HG03354 (cell line): ENCODE data around the gene NSF.
"Not testable (repeated sequence)": the region's sequence is repeated elsewhere in the genome, so short reads cannot be mapped to it uniquely, and the experiment has no call there.

Experiments used
- ATAC-seq: cut with Tn5 transposase; IDR thresholded peaks from one replicate; pipeline ENCODE4 v1.9.1; 2021; ENCODE audit warnings: mild to moderate bottlenecking; ENCODE audit not compliant: unreplicated experiment, poor library complexity, severe bottlenecking

NSF gene

DNA sequence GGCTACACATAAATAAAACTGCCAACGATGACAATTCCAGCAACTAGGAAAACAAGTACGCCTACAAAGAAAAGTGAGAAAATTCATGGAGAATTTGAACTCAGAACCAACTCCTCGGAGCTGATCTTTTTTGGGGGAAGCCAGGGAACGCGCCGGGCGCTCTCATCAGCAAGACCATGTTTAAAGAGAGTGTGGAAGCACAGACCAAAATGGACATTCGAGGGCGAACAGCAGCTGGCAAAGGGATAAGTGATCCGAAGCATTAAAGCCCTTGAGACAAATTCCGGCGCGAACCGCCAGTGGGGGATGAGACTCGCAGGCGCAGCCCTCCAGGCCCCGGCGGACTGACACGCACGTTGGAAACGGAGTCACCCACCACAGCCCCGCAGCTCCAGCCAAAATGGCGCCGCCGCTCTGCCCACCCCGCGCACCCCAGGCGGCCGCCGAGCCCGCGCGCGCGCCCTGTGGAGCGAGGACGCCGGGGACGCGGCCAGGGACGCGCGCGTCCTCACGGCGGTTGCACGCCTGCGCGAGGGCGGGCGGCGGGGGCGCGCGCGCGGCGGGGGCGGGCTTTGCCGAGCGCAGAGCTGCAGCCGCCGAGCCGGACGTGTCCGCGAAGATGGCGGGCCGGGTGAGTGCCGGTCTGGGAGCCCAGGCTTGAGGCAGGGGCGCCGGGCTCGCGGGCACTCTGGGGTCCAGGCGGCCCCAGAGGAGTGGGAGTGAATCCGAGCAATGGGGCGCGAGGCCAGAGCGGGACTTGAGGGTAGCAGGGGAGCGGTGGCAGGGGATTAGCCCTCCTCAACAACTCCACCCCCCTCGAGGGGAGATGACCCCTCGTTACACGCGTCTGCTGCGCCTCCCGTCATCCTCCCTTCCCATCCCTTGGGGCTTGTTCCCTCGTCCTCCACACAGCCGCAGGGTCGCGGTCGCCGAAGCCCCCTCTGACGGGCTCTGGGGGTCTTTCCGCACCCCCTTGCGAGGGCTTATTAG lies at the start of gene NSF:
TSS of gene NSF (plus strand) at position 513 of the 990 bp plus-strand sequence. CDS start at position 620, 107 bp downstream.
- peak; percentile 79 for ATAC-seq

DNA sequence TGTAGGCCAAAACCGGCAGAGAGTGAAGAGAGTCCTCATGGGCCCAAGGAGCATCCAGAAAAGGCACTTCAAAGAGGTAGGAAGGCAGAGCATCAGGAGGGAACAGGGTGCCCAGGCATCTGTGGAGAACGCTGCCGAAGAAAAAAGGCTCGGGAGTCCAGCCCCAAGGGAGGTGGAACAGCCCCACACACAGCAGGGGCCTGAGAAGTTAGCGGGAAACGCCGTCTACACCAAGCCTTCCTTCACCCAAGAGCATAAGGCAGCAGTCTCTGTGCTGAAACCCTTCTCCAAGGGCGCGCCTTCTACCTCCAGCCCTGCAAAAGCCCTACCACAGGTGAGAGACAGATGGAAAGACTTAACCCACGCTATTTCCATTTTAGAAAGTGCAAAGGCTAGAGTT lies 41.9 kb upstream of the NSF start:
- not testable (repeated sequence) for ATAC-seq

DNA sequence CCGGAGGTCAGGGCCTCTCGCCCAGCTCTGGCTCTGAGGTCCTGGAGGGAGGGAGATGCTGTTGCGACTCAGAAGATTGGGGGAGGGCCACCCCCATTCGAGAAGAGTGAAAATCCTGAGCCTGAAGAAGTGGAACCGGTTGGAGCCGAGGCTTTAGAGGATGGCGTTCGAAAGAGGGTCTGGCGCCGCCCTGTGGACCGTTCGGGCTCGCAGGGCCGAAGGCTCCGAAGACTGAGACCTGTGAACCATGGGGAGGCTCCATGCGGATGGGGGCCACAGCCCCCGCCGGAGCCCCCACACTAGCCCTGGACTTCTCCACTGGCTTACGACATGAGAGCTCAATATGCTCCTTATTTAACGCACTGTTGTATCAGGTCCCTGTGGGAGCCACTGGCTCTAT lies 31.3 kb upstream of the NSF start:
- not testable (repeated sequence) for ATAC-seq

DNA sequence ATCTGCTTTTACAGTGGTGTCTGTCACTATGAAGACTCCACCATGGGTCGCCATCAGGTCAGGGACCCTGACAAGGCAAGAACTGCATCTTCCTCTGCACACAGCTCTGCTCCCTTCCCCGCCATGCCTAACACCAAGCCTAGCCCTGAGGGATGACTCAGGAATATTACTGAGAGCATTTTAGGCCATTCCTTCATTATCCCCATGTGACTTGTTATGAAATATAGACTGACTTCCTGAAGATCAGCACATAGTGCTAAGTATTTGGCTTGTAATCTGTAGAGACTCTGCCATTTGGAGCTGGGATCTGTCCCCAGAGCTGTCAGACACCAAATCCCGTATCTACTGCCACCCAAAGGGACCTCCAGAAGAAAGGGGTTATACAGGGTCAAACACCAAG lies 30.4 kb upstream of the NSF start:
- ATAC-seq, result not testable (repeated sequence)

DNA sequence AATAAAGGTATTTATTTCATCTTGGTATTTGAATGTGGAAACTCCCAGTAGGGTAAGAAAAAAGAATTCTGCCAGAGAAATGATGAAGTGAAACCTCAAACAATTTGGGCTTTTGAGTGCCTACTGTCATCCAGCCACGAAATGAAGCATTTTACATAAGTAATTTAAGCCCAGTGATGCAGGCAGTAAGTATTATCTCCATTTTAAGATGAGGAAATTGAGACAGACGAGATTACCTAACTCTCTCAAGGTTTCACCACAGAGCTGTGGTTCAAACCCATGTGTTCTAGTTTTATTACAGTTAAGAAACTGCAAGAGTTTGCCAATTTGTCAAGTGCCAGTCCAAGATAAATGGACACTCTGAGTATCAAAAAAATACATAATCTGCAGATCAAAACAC lies 24.2 kb upstream of the NSF start:
- ATAC-seq, result not testable (repeated sequence)

DNA sequence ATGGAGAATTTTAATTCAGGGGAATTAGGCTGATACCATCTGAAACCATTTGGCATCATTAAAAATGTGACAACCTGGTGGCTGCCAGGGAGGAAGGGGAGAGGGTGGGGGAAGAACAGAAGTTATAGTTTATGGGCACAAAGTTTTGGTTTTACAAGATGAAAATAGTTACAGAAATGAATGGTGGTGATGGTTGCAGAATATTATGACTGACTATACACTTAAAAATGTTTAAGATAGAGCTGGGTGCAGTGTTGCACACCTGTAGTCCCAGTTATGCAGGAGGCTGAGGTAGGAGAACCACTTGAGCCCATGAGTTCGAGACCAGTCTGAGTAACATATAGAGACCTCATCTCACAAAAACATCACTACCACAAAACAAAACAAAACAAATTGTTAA lies 23.5 kb upstream of the NSF start:
- ATAC-seq, result not testable (repeated sequence)

DNA sequence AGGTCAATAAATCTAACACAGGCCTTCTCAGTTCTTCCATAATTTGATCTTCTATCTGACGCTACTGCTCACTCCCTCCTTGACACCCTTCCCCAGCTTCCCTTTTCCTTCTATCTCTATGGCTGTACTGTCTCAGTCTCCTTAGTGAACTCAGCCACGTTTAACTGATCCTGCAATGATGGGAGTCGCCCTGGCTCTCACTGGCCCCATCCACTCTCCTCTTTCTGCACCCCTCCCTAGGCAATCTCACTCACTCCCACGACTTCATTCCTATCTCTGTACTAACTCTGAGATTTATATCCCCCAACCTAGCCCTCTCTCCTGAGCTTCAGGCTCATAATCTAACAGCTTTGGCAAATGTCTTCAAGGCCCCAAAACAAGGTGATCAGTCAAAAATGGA lies 18.7 kb upstream of the NSF start:
- ATAC-seq, result not testable (repeated sequence)

DNA sequence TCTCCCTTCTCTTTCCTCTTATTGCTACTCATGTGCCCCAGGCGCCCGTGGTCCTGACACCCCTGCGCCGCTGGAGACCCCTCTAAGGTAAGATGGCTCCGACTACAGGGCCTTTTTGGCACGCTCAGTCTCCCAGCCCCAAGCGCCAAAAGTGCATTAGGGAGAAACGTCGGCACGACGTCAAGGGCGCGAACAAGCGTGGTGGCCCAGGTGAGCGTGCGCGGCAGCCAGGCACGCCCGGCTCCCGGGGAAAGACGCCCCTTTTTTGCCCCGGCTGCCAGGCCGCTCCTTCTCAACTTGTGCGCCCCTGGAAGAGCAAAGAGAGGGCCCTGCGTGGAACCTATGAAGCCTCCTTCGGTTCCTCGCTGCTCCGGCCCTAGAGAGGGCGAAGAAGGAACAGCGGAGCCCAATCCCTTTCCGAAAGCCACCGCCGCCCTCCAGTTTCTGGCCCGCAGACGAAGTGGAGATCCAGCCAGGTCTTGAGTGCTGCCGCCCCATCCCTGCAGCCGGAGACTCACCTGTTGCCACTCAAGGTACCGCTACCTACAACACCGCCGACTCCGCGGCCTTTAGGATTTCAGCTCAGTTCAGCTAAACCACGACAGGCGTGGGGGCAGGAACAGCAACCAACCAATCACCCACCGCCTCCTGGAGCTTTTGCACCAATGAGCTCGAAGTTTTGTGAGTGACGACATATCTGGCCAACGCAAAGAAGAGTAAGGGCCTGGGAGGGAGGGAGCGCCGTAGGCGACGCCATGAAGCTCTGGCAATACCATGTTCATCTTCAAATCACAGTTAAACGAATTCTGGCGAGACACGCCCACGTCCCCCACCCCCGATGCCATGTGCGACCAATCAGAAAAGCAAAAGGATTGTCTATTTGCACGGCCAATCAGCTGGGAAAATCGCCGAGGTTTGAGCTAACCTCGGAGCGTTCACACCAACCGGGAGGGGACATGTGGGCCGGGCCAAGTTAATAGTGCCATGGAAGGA lies 11.1 kb upstream of the NSF start, which contains the start of gene ARL17A:
TSS of gene ARL17A (minus strand) at position 609 of the 993 bp plus-strand sequence. CDS start 3,369 bp downstream, outside the sequence.
- ATAC-seq, result peak; percentile 93

DNA sequence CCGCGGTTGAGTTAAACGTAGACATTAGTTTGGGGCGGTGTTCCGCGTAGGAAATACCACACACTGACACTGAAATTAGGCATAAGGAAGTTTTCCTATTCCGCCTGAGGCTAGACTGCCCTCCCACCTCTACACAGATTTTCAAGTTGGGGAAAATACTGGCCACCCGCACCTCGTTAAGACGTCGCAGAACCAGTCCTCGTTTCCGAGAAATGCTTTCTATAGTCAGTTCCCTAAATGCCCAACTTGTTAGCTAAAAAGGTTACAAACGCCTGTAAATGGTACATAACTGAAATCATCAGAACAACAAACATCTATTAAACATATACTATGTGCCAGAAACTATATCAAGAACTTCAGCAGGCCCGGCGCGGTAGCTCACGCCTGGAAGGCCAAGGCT lies 10.4 kb upstream of the NSF start:
- ATAC-seq, result peak; percentile 5

DNA sequence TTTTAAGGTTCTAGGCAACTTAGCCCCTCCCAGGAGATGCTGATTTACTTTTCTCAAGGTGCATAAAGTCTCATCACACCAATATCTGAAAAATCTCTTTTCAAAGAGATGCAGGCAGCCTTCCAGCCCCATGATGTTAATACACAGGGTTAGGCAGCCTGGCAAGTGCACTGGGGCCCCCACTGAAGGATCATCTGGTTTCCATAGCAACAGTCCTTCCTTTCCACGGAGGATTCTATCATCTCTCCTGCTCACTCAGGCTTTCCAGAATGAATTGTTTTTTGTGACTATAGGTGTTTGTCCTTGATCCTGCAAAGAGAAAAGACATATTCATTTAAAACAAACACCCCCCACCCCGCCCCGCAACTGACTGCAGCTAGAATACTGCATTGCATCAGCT lies 5.0 kb upstream of the NSF start:
- not testable (repeated sequence) for ATAC-seq

DNA sequence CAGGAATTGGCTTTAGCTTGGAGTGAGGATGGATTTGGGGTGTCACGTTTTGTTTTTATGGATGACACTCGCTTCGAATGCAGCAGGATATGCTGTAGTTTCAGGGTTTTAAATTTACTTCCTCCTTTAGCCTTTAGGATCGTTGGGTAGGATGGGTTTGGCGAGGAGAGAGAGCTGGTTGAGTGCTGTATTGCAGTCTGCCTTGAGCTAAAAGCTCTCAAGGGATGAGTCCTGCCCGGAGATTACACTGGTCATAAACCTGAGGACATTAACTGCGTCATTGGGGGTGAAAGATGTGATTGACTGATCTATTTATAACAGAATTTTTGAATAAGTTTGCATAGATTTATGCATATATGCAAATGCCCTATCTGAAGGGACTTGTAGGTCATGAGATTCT lies 863 bp downstream of the NSF start:
- ATAC-seq, result peak; percentile 60

DNA sequence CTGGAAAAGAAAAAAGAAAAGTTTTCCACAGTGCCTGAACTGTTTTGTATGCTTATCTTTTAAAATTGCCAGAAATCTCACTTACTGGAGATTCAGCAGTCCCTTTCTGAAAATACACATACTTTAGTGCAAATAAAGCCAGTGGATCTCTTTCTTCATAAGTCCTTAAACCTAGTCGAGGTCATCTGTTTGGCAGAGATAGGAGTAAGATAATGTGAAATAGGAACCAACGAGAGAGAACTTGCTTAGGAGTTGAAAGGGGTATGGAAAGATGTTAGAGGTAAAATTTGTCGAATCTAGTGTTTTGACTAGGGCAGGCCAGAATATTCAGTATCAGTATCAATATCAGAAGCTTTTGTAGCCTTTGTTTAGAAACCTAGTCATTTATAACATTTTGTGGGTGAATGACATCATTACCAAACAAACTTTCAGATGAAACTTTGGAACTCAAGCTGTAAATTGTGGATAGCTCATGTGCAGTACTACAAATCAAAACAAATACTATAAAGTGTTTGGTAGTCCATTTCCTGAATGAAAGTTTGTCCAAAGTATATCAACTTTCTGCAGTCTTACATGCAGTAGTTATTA lies 8.0 kb downstream of the NSF start:
- ATAC-seq, result peak; percentile 55

DNA sequence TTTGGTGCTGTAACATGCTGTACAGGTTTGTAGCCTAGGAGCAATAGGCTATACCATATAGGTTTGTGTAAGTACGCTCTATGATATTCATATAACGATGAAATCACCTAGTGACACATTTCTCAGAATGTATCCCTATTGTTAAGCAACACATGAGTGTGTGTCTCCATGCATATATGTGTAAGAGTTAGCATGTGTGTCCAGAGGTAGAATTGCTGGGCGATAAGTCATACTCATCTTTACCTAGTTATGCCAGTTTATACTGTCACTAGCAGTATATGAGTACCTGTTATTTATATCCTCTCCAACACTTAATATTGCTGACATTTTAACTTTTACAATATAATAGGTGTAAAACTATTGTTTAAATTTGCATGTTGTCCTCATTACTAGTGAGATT lies 10.3 kb downstream of the NSF start:
- ATAC-seq, result not testable (repeated sequence)

DNA sequence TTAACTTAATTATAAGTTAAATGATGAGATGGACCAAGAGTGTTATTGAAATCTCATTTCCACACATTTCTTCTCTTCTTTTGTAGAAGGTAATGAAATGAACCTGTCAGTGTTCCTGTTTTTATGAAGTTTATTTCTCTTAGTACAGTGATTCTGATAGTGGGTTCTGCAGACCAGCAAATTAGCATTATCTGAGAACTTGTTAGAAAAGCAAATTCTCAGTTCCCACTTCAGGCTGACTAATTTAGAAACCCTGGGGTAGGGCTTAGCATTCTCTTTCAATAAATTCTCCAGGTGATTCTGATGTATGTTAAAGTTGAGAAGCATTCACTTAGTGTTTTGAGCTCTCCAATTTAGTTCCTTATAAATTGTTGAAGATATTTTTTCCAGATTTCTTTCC lies 12.7 kb downstream of the NSF start:
- ATAC-seq, result peak; percentile 93

DNA sequence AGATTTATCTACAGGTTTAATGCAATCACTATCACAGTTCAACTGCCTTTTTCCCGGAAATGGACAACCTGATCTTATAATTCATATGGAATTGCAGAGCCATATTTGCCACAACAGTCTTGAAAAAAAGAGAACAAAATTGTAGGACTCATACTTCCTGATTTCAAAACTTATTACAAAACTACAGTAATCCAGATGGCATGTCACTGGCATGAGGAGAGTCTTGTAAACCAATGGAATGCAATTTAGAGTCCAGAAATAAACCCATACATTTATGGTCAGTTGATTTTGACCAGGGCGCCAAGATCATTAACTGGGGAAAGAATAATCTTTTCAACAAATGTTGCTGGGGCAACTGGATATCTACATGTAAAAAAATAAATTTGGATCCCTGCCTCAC lies 20.8 kb downstream of the NSF start:
- not testable (repeated sequence) for ATAC-seq

DNA sequence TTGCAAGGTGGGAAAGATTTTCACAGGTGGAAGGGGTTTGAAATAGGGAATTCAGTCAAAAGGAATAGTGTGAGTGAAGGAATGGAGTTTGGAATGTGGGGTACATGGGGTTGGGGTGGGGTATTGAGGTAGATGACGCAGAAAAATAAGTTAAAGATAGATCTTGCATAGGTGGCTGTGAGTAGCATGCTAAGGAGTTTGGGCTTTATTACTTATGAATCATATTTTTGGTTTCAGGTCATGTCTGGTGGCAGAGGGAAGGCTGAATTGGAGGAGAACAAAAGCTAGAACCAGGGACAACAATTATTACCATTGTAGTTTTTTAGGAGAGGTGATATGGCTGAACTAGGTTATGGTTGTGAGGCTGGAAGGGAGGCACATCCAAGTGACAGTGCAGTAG lies 23.4 kb downstream of the NSF start:
- ATAC-seq, result not testable (repeated sequence)

DNA sequence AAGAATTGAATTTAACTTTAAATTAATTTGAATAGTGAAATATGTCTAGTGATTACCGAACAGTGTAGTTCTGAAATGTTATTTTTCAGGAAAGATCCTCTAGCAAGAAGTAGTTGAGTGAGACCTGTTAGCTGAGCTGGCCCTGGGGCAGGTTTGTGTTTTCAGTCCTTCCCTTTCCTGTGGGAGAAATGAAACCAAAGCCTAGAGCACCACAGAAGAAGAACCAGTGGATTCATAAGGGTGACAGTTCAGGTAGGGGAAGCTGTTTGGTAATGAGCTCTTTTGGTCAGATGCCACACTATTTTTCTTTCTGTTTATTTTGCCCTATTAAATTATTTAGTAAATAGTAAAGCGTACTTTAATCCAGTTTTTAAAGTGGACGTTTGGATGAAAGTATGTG lies 26.7 kb downstream of the NSF start:
- not testable (repeated sequence) for ATAC-seq

DNA sequence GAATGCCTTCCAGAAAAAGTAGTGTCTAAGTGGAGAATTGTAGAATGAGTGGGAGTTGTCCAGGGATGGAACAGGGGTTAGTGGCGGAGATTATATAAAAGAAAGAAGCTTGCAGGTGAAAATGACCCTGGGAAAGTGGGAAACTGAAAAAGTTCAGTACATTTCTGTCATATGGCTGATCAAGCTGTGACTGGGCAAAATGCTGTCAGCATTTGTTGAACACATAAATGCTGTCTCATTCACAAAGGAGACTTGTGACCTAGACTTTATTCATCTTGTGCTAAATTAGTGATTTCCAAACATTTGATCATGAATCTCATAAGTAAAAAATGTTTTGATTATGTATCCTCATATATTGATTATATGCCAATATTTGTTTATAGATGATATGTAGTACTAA lies 28.5 kb downstream of the NSF start:
- ATAC-seq, result not testable (repeated sequence)

DNA sequence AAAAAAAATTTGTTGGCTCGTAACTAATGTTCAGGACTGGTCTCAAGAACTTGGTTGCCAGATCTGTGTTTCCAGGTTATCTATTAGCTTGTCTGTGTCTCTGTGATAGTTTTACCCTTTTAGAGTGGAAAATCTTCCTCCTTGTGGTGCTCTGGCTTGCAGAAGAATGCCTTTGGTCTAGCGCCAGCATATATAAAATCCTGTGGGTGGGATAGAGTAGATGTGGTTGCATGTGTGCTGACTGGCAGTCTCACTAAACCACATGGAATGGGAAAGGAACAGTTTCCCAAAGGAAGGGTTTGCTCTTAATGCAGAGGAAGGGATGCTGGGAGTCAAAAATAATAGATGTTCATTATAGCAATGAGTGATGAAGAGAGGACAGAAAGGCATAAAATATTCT lies 33.3 kb downstream of the NSF start:
- not testable (repeated sequence) for ATAC-seq

DNA sequence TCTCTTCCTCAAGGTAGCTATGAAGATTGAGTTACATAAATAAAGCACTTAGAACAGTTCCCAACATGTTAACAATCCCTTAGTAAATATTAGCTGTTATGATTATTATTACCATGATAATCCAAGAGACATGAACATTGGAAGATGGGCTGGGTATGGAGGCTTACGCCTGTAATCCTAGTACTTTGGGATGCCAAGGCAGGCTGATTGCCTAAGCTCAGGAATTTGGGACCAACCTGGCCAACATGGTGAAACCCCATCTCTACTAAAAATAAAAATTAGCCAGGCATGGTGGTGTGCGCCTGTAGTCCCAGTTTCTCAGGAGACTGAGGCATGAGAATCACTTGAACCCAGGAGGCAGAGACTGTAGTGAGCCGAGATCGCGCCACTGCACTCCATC lies 34.3 kb downstream of the NSF start:
- not testable (repeated sequence) for ATAC-seq
